ENCODE results near the gene GRID2IP. TPM values are rescaled to one million over a fixed set of nuclear protein-coding genes. Genes with fewer than 3 reads are reported as not detected.

The GRID2IP gene
- total RNA-seq, 1 donor from 2014 or later: not detected

DNA sequence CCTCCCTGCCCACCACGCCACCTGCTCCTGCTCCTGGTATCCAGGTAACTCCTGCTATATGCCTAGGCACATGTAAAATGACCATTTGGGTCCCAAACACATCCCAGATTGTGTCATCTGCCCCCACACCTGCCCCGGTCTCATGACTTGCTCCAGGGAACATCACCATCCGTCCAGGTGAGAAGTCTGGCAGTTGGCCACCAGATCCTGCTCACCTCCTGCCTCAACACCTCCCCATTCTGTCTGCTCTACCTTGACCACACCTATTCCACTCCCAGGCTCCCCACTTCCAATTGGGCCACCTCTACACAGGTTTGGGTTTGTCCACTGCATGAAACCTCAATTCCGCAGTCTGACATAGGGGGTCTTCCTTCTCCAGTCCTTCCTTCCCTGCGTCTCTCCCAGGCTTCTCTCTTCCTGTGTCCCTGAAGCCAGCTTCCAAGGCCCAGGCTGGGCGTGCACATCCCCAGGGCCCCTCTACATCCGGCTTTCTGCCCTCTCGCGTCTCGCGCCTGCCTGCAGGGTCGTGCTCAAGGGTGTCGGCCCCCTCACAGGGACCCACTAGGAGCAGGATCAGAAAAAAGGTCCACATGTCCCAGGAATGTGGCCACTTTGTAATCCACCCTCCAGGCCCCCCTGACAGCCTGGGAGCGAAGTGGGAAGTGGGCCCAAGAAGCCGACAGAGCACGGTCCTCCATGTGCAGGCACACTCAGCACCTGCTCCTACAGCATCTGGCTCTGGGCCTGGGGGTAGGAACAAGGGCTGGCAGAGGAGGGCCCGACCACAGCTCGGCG is 54.2 kb downstream of the GRID2IP start:
- H3K27ac Mint-ChIP-seq: peak overlapping the region; percentile 65
- H3K4me3 Mint-ChIP-seq: peak overlapping the region; percentile 31

DNA sequence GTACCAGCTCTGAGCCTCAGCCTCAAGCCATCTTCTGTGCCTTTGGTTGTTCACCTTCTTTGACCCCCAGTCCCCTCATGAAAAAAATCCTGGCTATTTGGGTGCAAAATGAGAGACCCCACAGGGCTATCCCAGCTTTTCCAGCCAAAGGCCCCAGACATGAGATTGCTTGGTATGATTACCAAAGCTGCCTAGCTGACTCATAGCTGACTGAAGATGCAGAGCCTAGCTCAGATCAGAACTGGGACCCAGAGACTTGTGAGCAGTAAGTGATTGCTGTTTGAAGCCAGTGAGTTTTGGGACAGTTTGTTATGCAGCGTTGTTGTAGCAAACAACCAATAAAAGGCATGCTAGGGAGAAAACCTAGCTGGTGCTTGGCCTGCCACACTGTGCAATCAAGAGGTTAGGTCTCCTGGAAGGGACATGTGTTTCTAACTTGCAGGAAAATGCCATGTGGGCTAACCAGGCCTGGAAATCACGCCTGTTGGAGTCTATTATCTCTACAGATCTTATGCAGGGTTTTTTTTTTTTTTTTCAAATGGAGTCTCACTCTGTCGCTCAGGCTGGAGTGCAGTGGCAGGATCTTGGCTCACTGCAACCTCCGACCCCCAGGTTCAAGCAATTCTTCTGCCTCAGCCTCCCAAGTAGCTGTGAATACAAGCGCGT is 55.5 kb downstream of the GRID2IP start:
- H3K4me1 Mint-ChIP-seq: no peaks in the 10 kb centered on the region
- H4K20me1 ChIP-seq (ENCODE audit: low read depth): no peaks in the 10 kb centered on the region
- no peak overlapping the region for H3K27ac ChIP-seq
- H3K79me2 ChIP-seq (ENCODE audit: low read depth): no peaks in the 10 kb centered on the region
- no peak overlapping the region for H3K4me3 ChIP-seq
- H3K27me3 Mint-ChIP-seq (ENCODE audit: insufficient read depth, low read depth): peaks cover 5% of the 10 kb centered on the region
- no peaks in the 10 kb centered on the region for H3K4me1 ChIP-seq
- H3K4me2 ChIP-seq: no peak overlapping the region
- H3K36me3 ChIP-seq: no peaks in the 10 kb centered on the region
- TF ChIP-seq, protein P1, sequence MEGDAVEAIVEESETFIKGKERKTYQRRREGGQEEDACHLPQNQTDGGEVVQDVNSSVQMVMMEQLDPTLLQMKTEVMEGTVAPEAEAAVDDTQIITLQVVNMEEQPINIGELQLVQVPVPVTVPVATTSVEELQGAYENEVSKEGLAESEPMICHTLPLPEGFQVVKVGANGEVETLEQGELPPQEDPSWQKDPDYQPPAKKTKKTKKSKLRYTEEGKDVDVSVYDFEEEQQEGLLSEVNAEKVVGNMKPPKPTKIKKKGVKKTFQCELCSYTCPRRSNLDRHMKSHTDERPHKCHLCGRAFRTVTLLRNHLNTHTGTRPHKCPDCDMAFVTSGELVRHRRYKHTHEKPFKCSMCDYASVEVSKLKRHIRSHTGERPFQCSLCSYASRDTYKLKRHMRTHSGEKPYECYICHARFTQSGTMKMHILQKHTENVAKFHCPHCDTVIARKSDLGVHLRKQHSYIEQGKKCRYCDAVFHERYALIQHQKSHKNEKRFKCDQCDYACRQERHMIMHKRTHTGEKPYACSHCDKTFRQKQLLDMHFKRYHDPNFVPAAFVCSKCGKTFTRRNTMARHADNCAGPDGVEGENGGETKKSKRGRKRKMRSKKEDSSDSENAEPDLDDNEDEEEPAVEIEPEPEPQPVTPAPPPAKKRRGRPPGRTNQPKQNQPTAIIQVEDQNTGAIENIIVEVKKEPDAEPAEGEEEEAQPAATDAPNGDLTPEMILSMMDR (IDR thresholded peaks at IDR 0.05): no peak
- TF ChIP-seq EZH2phosphoT487 (IDR thresholded peaks at IDR 0.05) (no peak), EZH2 (IDR thresholded peaks at IDR 0.05) (no peak)
- DNase-seq (ENCODE audit: low spot score): no peak
- H3K27ac Mint-ChIP-seq: no peak overlapping the region
- no peak overlapping the region for H3K4me3 Mint-ChIP-seq
- H2AFZ ChIP-seq (replicated peaks): no peak overlapping the region
- no peak overlapping the region for H3K9ac ChIP-seq
- H3F3A ChIP-seq (ENCODE audit: low read depth): no peaks in the 10 kb centered on the region
- no peaks in the 10 kb centered on the region for H3K9me3 ChIP-seq (ENCODE audit: low read depth)
- H3K9me3 Mint-ChIP-seq: peaks cover 2% of the 10 kb centered on the region
- H3K36me3 Mint-ChIP-seq: no peaks in the 10 kb centered on the region
- no peaks in the 10 kb centered on the region for H3K27me3 ChIP-seq

More for the DNA sequence above, 54.2 kb downstream of the GRID2IP start:
- H3K4me1 ChIP-seq: no peaks in the 10 kb centered on the region
- H3K27ac ChIP-seq: no peak overlapping the region
- H3K9ac ChIP-seq: peak overlapping the region; percentile 27
- Mint-ChIP-seq H3K9me3 (no peaks in the 10 kb centered on the region), H3K36me3 (no peaks in the 10 kb centered on the region), H3K27me3 (ENCODE audit: insufficient read depth, low read depth) (peaks cover 3% of the 10 kb centered on the region), H3K4me1 (no peaks in the 10 kb centered on the region)
- no peaks in the 10 kb centered on the region for H3F3A ChIP-seq (ENCODE audit: low read depth)
- peaks cover 5% of the 10 kb centered on the region for H3K27me3 ChIP-seq
- no peak overlapping the region for H3K4me2 ChIP-seq
- H3K79me2 ChIP-seq (ENCODE audit: low read depth): no peaks in the 10 kb centered on the region
- H2AFZ ChIP-seq (replicated peaks): no peak overlapping the region
- no peaks in the 10 kb centered on the region for H3K9me3 ChIP-seq (ENCODE audit: low read depth)
- DNase-seq (ENCODE audit: low spot score): no peak
- TF ChIP-seq EZH2 (IDR thresholded peaks at IDR 0.05) (no peak), EZH2phosphoT487 (IDR thresholded peaks at IDR 0.05) (no peak)
- TF ChIP-seq, protein P1 (IDR thresholded peaks at IDR 0.05): no peak
- no peaks in the 10 kb centered on the region for H3K36me3 ChIP-seq
- no peak overlapping the region for H3K4me3 ChIP-seq
- no peaks in the 10 kb centered on the region for H4K20me1 ChIP-seq (ENCODE audit: low read depth)

DNA sequence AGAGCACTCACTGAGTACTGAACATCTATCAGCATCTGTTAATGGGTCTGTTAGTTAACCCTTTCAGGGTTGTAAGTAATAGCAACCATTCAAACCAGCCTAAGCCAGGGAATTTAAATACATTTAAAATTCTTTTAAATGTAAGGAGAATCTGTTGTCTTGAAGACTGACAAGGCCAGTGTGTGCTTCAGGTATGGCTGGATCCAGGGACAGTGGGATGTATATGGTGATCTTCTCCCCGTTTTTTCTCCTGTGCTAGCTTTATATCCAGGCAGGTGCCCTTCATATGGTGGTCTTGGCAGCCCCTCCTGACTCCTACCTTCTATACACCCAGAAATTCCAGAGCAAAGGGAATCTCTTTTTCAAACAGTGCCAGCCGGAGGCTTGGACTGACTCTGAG is 56.9 kb downstream of the GRID2IP start:
- H3K4me1 ChIP-seq: no peaks in the 10 kb centered on the region
- Mint-ChIP-seq H3K27ac (no peak overlapping the region), H3K9me3 (peaks cover 6% of the 10 kb centered on the region), H3K27me3 (ENCODE audit: insufficient read depth, low read depth) (peaks cover 5% of the 10 kb centered on the region), H3K36me3 (no peaks in the 10 kb centered on the region), H3K4me1 (no peaks in the 10 kb centered on the region), H3K4me3 (no peak overlapping the region)
- no peaks in the 10 kb centered on the region for H3K9me3 ChIP-seq (ENCODE audit: low read depth)
- no peaks in the 10 kb centered on the region for H3K79me2 ChIP-seq (ENCODE audit: low read depth)
- H3F3A ChIP-seq (ENCODE audit: low read depth): no peaks in the 10 kb centered on the region
- no peaks in the 10 kb centered on the region for H3K27me3 ChIP-seq
- no peak for DNase-seq (ENCODE audit: low spot score)
- TF ChIP-seq EZH2 (IDR thresholded peaks at IDR 0.05) (no peak), EZH2phosphoT487 (IDR thresholded peaks at IDR 0.05) (no peak)
- TF ChIP-seq, protein P1 (IDR thresholded peaks at IDR 0.05): no peak
- H3K27ac ChIP-seq: no peak overlapping the region
- H2AFZ ChIP-seq (replicated peaks): no peak overlapping the region
- H3K4me2 ChIP-seq: no peak overlapping the region
- no peak overlapping the region for H3K9ac ChIP-seq
- H4K20me1 ChIP-seq (ENCODE audit: low read depth): no peaks in the 10 kb centered on the region
- no peak overlapping the region for H3K4me3 ChIP-seq
- H3K36me3 ChIP-seq: no peaks in the 10 kb centered on the region
